ENCODE results near the gene CARD9.

Gene CARD9

DNA sequence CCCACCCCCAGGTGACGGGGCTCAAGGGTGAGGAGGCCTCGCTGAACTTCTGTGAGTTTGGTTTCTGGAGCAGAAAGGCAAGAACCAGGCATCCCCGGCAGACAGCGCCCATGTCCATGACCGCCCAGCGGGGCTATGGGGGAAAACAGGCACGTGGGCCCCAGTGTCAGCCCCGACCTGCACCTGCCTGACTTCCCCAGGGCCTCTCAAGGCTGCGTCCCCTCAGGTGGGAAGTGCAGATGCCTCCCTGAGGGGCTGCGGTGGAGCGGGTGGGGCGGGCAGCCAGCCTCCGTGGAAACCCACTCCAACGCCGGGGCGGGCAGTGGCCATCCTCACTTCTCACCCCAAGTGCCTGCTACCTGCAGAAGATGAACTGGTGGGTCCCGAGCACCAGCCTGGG, 6.9 kb upstream of the CARD9 start:
- no peak for DNase-seq (ENCODE audit: low read depth in 3 of 3)

GRCh38 chr9:136379891-136380290, 6.4 kb upstream of the CARD9 start:
- no peak for DNase-seq (ENCODE audit: low read depth in 3 of 3)

DNA sequence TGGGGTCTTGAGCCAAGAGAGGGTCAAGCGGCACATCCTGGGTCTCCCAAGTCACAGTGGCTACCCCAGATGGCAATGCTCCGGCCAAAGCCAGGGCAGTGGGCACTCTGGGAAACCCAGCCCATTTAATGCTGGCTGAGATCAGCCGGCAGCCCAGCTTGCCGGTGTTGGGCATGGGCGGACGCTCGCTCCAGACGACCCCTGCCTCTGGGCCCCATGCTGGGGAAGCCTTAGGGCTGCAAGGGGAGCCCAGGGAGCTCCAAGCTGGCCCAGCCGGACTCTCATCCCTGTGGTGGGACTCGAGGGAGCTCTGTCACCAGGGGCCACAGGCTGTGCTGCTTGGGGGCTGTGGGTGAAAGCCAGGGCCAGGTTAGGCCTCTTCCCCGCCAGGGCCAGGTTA, 5.9 kb upstream of the CARD9 start:
- no peak for DNase-seq (ENCODE audit: low read depth in 3 of 3)

- no peak for DNase-seq (ENCODE audit: low read depth in 3 of 3)
Measured at GRCh38 chr9:136379003-136379287, 5.5 kb upstream of the CARD9 start.

DNA sequence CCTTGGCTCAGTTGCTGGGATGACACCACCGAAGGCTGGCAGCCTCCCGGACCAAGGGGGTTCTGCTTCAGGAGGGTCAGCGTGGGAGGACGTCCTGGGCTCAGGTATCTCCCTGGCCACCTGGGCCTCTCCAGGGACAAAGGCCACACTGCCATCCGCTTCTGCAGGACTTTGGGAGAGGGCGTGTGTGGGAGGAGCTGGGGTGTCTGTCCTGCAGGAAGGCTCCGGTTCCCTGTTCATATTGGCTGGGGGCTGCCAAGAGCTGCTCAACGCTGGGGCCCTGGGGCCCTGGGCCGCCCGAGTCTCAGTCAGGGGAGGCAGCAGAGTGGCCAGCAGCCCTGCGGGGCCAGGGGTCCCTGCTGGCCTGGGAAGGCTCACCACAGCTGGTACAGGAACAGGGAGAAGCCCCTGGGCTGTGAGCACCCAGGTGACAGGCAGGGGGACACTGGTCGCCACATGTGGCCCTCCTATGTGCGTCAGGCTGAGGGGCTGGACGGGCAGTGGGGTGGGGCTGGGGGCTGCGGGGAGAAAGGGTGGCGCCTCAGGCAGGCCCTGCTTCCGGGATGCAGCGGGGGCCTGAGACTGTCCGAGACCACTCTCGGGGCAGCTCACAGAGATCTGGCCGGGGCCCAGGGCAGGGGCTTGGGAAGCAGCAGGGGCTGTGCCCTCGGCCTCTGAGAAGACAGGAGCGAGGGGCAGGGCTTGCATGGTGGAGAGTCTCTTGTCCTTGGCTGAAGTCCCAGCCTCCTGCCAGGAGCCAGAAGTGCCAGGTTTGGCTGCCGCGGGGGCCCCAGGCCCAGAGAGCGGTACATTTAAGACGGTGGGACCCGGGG, 4.9 kb upstream of the CARD9 start:
- DNase-seq (ENCODE audit: low read depth in 3 of 3): no peak

DNA sequence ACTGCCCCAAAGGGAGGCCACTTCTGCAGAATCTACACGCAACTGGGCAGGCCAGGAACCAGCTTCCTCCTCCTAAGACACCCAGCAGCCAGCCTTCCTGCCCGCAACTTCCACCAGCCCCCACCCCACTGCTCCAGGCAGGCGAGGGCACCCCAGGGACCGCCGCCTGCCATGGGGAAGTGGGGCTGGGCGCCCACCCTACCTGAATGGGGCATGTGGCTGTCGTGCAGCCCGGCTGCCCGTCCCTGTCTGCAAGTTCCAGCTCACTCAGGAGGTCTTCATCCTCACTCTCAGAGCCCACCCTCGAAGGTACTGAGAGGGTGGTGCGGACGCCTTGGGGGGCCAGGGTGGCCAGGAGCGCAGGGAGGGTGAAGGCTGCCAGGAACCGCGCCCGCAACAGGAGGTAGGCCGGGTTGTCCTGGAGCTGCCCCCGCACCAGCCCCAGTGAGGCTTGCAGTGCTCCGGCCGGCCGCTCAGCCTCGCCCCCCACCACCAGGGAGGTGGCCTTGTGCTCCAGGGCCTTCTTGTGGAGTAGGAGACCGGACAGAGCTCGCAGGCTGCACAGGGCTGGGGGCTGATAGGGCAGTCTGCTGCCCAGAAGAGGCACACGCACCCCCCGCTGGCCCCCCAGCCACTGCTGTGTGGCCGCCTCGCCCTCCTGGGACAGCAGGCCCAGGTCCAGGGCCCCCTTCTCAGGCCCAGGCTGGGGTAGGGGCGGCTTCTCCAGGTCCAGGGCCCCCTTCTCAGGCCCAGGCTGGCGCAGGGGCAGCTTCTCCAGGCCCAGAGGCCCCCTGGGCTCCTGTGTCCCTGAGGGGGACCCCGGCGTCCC, 4.1 kb upstream of the CARD9 start:
- DNase-seq (ENCODE audit: low read depth in 3 of 3): no peak

- DNase-seq (ENCODE audit: low read depth in 3 of 3): no peak
Measured at GRCh38 chr9:136376457-136376856, 3.0 kb upstream of the CARD9 start.

DNA sequence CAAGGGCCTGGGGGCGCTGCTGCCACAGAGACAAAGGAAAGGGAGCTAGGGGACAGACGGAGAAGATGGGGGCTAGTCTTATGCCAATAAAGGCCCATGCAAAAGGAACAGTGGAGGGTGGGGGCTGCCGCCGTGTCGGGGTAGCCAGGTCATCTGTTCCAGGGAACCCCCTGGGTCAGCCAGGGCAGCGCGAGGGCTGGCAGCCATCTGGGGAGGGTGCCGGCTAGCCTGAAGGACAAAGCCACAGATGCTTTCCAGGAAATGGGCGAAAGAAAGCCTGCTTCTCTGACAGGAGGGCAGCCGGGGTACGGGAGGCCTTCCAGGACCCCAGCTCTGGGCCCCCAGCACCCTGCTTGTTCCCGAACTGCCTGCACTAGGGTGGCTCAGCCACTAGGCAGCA, 1.6 kb upstream of the CARD9 start:
- DNase-seq (ENCODE audit: low read depth in 3 of 3): no peak

- no peak for DNase-seq (ENCODE audit: low read depth in 3 of 3)
Measured at GRCh38 chr9:136374183-136374575, 710 bp upstream of the CARD9 start.

DNA sequence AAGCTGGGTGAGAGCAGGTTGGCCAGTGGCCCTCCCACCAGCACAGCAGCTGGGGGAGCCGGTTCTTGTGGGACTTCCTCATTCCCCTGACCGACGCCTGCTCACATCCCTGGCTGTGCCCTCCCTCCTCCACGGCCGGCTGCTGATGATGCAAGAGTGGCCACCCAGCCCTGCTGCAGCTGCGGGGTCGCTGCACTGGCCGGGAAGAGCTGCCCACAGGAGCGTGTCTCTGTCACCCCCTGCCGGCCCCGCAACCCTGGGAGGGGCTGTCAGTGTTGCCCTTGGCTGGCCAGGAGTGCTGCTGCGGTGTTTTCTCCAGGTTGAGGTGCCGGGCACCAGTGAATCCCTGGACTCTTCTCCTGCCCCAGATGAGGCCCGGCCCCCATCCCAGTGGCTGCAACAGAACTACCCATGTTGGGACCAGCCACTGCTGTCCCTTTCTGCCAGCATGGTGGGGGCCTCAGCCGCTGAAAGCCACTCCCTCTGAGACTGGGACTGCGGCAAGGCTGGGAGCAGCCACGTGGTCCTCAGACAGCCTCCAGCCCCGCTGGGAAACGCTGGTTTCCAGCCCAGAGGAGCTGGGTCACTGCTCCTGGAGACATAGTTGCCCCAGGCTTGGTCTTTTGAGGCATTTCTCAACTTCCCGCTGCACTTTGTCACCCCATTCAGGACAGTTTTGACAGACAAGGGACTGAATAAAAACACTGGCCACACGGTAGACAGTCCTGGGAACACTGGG, 739 bp downstream of the CARD9 start:
- no peak for DNase-seq (ENCODE audit: low read depth in 3 of 3)

DNA sequence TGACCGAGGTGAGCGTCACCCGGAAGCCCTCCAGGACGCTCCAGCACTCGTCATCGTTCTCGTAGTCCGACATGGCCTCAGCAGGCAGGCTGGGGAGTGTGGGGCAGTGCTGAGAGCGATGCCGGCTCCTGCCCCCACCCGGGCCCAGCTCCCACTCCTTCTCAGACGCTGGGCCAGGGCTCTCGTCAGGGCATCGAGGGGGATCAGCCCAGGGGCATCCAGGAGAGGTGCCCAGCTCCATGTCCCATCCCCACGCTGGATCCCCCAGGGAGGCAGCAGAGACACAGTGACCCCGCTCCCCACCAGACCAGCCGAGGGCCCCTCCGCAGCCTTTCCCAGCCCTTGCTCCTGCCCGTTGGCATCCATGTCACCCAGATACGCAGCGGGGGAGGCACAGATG, 1.5 kb downstream of the CARD9 start:
- DNase-seq (ENCODE audit: low read depth in 3 of 3): no peak

DNA sequence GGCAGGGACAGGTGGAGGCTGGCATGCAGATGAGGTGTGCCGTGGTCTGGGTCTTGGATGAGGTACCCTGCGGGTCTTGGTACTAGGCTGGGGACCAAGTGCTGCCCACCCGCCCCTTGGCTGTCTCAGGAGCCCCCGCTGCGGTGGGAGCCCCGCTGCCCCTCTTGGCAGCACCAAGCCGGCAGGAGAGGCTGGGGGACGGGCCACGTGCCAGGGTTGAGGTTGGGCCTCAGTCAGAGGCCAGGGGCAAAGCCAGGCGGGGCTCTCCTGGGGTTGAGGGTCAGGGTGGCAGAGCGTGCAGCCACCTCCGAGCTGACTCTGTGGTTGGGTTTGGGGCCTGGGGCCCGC, 2.0 kb downstream of the CARD9 start:
- no peak for DNase-seq (ENCODE audit: low read depth in 3 of 3)

- DNase-seq (ENCODE audit: low read depth in 3 of 3): no peak
Measured at GRCh38 chr9:136370687-136371532, 2.6 kb downstream of the CARD9 start.

GRCh38 chr9:136370037-136370436, 3.4 kb downstream of the CARD9 start:
- no peak for DNase-seq (ENCODE audit: low read depth in 3 of 3)

DNA sequence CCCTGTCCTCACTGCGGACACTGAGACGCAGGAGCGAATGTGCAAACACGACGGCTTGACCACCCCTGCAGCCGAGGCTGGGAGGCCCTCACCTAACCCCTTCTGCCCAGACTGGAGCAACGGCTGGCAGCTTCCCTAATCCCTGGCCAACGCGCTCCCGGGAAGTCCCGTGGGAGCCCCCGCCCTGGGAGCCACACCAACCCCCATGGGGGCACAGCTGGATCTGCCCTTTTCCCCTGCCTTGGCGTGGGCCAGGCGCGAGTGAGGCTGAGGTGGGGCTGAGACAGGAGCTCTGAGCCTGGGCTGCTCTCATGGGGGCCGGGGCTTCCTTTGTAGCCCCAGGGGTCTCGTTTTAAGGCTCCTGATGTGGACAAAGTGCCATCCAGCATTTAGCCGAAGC, 5.3 kb downstream of the CARD9 start:
- no peak for DNase-seq (ENCODE audit: low read depth in 3 of 3)

DNA sequence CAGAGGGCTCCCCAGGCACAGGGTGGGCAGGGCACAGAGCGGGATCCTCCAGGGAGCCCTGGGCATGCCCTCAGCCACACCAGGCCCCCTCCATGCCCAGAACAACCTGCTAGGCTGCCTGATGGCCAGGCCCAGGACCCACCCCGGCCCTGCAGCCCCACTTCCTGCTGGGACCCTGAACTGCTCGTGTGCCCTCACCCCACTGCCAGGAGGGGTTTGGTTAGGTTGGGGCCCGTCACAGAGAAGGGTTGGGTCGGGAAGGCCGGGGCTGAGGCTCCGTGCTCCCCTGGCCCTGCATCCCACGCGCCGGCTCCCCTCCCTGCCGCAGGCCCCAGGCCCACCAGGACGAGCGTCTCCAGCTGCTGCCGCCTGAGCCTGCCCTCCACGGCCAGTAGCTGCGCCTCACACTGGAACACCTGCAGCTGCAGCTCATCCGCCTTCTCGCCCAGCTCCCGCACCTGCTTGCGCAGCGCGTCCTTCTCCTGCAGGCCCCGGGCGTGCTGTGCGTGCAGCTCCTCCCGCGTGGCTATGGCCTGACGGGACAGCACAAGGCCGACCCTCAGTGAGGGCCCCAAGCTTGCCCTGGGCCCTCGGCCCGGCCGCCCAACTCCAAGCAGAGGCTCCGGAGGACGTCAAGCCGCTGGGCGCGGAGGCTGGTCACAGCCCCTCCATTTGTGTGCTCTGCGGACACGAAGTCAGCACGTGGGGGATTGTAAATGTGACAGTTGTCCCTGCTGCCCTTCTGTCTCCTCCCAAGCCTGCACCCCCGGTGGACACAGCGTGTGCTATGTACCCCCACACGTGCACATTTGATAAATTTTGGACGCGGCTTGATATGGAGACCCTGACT, 5.9 kb downstream of the CARD9 start:
- no peak for DNase-seq (ENCODE audit: low read depth in 3 of 3)

DNA sequence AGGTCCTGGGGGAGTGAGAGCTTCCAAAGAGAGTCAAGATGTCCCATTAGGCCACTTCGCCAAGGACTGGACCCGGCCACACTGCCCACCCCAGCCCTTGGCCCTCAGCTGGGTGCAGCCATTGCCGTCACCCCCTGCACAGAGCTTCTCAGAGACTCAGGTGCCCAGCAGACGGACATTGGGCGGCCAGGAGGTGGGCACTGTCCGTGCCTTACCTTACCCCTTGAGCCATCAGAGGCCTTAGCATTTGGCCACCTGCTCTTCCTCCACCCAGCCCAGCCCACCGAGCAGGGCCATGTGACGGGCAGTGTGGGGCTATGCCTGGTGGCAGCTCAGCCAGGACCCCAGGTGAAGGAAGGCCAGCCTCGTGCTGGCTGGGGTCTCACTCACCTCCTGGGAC, 6.6 kb downstream of the CARD9 start:
- DNase-seq (ENCODE audit: low read depth in 3 of 3): no peak

- DNase-seq (ENCODE audit: low read depth in 3 of 3): no peak
Measured at GRCh38 chr9:136365775-136366222, 7.7 kb downstream of the CARD9 start.

DNA sequence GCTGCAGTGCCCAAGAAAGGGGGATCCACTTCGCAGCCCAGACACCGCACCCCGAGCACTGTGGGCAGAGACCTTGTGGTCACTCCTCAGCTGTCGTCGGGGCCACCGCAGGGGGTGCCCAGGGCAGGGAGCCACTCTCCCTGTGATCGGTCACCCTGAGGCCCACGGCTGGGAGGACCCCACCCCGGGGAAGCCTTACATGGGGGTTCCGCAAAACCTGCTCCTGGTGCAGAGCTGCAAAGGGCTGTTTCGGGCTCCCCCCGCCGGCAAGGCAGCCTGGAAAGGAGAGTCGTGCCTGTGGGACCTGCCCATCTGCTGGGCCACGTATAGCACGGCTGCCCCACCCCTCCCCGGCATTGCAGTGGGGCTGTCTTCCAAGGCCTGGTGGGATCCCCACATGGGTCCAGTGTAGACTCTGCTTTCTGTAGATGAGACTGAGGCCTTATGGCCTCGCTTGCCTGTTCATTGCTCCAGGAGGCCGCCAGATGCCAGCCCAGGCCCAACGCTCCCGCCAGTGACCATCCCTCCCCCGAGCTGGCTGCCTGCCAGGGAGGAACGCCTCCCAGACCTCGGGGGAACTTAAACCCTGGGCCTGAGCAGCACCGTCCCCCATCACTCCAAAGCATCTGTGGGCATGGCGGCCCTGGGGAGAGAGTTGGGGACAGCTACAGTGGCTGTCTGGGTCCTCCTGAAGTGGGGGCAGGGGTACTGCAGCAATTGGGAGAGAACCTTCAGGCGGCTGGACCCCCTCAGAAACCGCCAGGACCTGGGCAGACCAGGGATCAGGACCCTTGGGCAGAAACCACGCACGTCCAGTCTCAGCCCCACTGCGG, 8.3 kb downstream of the CARD9 start:
- DNase-seq (ENCODE audit: low read depth in 3 of 3): no peak
